Neural progenitor cell (in vitro differentiated cells): ENCODE measurements around the gene CAMSAP3.

Source experiments
- CTCF ChIP-seq: fragments of 200-600 bp; sonication (generic); IDR thresholded peaks from 2 replicates; pipeline ENCODE4 v1.5.1; 2017; ENCODE audit warnings: antibody characterized with exemption, mild to moderate bottlenecking
- EZH2phosphoT487 ChIP-seq: fragments of 200-600 bp; sonication (generic); IDR thresholded peaks from 2 replicates; pipeline ENCODE4 v1.6.1; 2017; ENCODE audit warnings: antibody characterized with exemption

DNA sequence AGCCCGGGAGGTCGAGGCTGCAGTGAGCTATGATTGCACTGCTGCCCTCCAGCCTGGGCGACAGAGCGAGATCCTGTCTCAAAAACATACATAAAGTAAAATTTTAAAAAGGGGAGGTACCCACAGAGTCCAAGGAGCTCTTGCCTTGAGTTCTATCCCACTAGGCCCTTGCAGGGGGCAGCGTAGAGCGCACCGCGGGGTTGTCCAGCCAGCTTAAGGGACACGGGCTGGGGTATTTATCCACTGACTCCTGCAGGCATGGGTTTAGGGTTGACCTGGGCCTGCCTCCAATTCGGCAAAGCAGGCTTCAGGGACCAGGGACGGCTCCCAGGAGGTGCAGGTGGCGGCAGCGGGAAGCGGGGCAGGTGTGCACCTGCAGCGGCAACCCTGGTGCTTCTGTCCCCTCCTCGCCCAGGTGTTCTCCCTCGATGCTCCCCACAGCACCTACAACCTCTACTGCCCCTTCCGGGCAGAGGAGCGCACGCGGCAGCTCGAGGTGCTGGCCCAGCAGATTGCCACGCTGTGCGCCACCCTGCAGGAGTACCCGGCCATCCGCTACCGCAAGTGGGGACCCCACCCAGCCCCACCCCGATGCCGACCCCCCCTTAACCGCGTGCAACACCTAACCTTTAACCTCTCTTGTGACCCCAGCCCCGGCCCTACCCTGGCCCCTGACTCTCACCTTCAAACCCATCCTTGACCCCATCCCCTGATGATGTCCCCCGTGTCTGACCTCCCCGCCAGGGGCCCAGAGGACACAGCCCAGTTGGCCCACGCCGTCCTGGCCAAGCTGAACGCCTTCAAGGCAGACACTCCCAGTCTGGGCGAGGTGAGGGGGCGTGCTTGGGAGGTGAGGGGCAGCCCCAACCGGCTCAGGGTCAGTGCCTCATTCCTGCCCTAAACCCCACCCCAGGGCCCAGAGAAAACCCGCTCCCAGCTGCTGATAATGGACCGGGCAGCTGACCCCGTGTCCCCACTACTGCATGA, 45.9 kb downstream of the CAMSAP3 start:
- TF ChIP-seq CTCF (peak; percentile 38), EZH2phosphoT487 (no peak)
